ENCODE results near the gene ADAT2. TPM values are rescaled to one million over a fixed set of nuclear protein-coding genes. Genes with fewer than 3 reads are reported as not detected.
"Not testable (repeated sequence)": the region's sequence is repeated elsewhere in the genome, so short reads cannot be mapped to it uniquely, and the experiment has no call there.

Gene ADAT2
- 10 to 100 TPM; 26.7 to 27.5 TPM for total RNA-seq

- POLR2A ChIA-PET = interaction anchor here (1.0 to 1.2 kb wide), 6 partner anchors 9 to 548 kb away, joined by 3 to 8 read pairs (median 4); partner anchors contain the start of gene FUCA2
- CTCF ChIA-PET = interaction anchor here (1.0 kb wide), 1 partner anchor 61 kb away, joined by 5 read pairs; the partner anchor contains the start of gene FUCA2
Measured at GRCh38 chr6:143450453-143451371, at the start of gene ADAT2, which contains the start of gene PEX3. ADAT2 (minus strand) TSS chr6:143450695; CDS start chr6:143450658, 37 bp downstream. PEX3 (plus strand) TSS chr6:143450805; CDS start chr6:143451043, 238 bp downstream.

- ChIA-PET CTCF (no interaction called here), POLR2A (no interaction called here)
Measured at GRCh38 chr6:143498428-143498827, 47.9 kb upstream of the ADAT2 start.

- CTCF ChIA-PET = no interaction called here
- POLR2A ChIA-PET = no interaction called here
Measured at GRCh38 chr6:143496974-143497373, 46.5 kb upstream of the ADAT2 start.

GRCh38 chr6:143490775-143491174 lies 40.3 kb upstream of the ADAT2 start:
- CTCF ChIA-PET = interaction anchor here (1.3 kb wide), 1 partner anchor 21 kb away, joined by 3 read pairs; the partner anchor contains the start of gene FUCA2

GRCh38 chr6:143490244-143490643 lies 39.7 kb upstream of the ADAT2 start:
- POLR2A ChIA-PET = no interaction called here
- CTCF ChIA-PET = interaction anchor here (1.3 kb wide), 1 partner anchor 22 kb away, joined by 3 read pairs; the partner anchor contains the start of gene FUCA2

More at GRCh38 chr6:143490775-143491174, 40.3 kb upstream of the ADAT2 start:
- POLR2A ChIA-PET = interaction anchor here (0.6 kb wide), 1 partner anchor 66 kb away, joined by 6 read pairs; no protein-coding TSS in a partner anchor

- ChIA-PET POLR2A (no interaction called here), CTCF (no interaction called here)
Measured at GRCh38 chr6:143486752-143487151, 36.3 kb upstream of the ADAT2 start.

GRCh38 chr6:143485967-143486366 lies 35.5 kb upstream of the ADAT2 start:
- ChIA-PET CTCF (no interaction called here), POLR2A (no interaction called here)

GRCh38 chr6:143482593-143482992 lies 32.1 kb upstream of the ADAT2 start:
- POLR2A ChIA-PET = no interaction called here
- CTCF ChIA-PET = no interaction called here

- POLR2A ChIA-PET = no interaction called here
Measured at GRCh38 chr6:143478479-143479062, 28.1 kb upstream of the ADAT2 start.

GRCh38 chr6:143476545-143476944 lies 26.1 kb upstream of the ADAT2 start:
- POLR2A ChIA-PET = no interaction called here
- CTCF ChIA-PET = no interaction called here

More at GRCh38 chr6:143478479-143479062, 28.1 kb upstream of the ADAT2 start:
- CTCF ChIA-PET = no interaction called here

GRCh38 chr6:143471822-143472221 lies 21.3 kb upstream of the ADAT2 start:
- CTCF ChIA-PET = no interaction called here
- POLR2A ChIA-PET = no interaction called here

- CTCF ChIA-PET, POLR2A ChIA-PET: not testable (repeated sequence)
Measured at GRCh38 chr6:143468823-143469222, 18.3 kb upstream of the ADAT2 start.

- POLR2A ChIA-PET = no interaction called here
Measured at GRCh38 chr6:143468026-143468425, 17.5 kb upstream of the ADAT2 start.

GRCh38 chr6:143465546-143465945 lies 15.1 kb upstream of the ADAT2 start:
- CTCF ChIA-PET = no interaction called here
- POLR2A ChIA-PET = no interaction called here

More at GRCh38 chr6:143468026-143468425, 17.5 kb upstream of the ADAT2 start:
- CTCF ChIA-PET = no interaction called here

GRCh38 chr6:143457563-143458359 lies 7.3 kb upstream of the ADAT2 start:
- ChIA-PET POLR2A (no interaction called here), CTCF (no interaction called here)

- CTCF ChIA-PET = no interaction called here
- POLR2A ChIA-PET = interaction anchor here (1.0 kb wide), 1 partner anchor 549 kb away, joined by 3 read pairs; no protein-coding TSS in a partner anchor
Measured at GRCh38 chr6:143451531-143451930, 1.0 kb upstream of the ADAT2 start.

- ChIA-PET CTCF (interaction anchor here (1.0 kb wide), 1 partner anchor 61 kb away, joined by 5 read pairs; the partner anchor contains the start of gene FUCA2), POLR2A (interaction anchor here (1.0 to 1.2 kb wide), 5 partner anchors 8 to 536 kb away, joined by 3 to 8 read pairs (median 4); partner anchors contain the start of gene FUCA2)
Measured at GRCh38 chr6:143449714-143450452, 612 bp downstream of the ADAT2 start.

GRCh38 chr6:143449082-143449713 lies 1.3 kb downstream of the ADAT2 start:
- CTCF ChIA-PET = no interaction called here
- POLR2A ChIA-PET = no interaction called here

GRCh38 chr6:143447865-143448264 lies 2.6 kb downstream of the ADAT2 start:
- CTCF ChIA-PET, POLR2A ChIA-PET: not testable (repeated sequence)
